HepG2 (cell line): ENCODE data around the gene ZG16. TPM values are rescaled to one million over a fixed set of nuclear protein-coding genes. Genes with fewer than 3 reads are reported as not detected.

Experiments
- FOSL2 ChIP-seq: sonication (generic); formaldehyde crosslinking; IDR thresholded peaks from 2 replicates; pipeline ENCODE4 v1.4.0; 2020; ENCODE audit warnings: missing genetic modification reagents
- HOXA3 ChIP-seq: sonication (generic); formaldehyde crosslinking; IDR thresholded peaks from 2 replicates; pipeline ENCODE4 v1.5.0; 2020; ENCODE audit warnings: missing genetic modification reagents
- MED8 ChIP-seq: sonication (generic); formaldehyde crosslinking; IDR thresholded peaks from 2 replicates; pipeline ENCODE4 v1.8.1; 2023; ENCODE audit warnings: mild to moderate bottlenecking, missing genetic modification reagents; ENCODE audit not compliant: insufficient replicate concordance
- POGZ ChIP-seq: sonication (generic); formaldehyde crosslinking; IDR thresholded peaks from 2 replicates; pipeline ENCODE4 v1.4.0; 2020; ENCODE audit warnings: mild to moderate bottlenecking, missing genetic modification reagents
- POLR2G ChIP-seq: fragments of 200-400 bp; formaldehyde crosslinking; IDR thresholded peaks from 2 replicates; pipeline ENCODE4 v1.6.1; 2018; ENCODE audit warnings: mild to moderate bottlenecking, low read depth, low read length, moderate library complexity
- RFX1 ChIP-seq: fragments of 450-650 bp; IDR thresholded peaks from 2 replicates; pipeline ENCODE4 v1.6.1; 2017
- SP5 ChIP-seq: IDR thresholded peaks from 2 replicates; pipeline ENCODE4 v1.6.1; 2016; ENCODE audit warnings: low read depth, borderline replicate concordance
- SSRP1 ChIP-seq: IDR thresholded peaks from 2 replicates; pipeline ENCODE4 v1.6.1; 2016; ENCODE audit warnings: control low read depth
- TARDBP ChIP-seq: sonication (generic); formaldehyde crosslinking; IDR thresholded peaks from 2 replicates; pipeline ENCODE4 v1.8.0; 2022; ENCODE audit warnings: mild to moderate bottlenecking, missing genetic modification reagents
- U2AF1 ChIP-seq: fragments of 200-400 bp; formaldehyde crosslinking; optimal IDR thresholded peaks from 2 replicates; pipeline ENCODE3; 2017; ENCODE audit warnings: mild to moderate bottlenecking, low read depth, low read length
- YEATS4 ChIP-seq: sonication (generic); formaldehyde crosslinking; IDR thresholded peaks from 2 replicates; pipeline ENCODE4 v1.4.0; 2020; ENCODE audit warnings: missing genetic modification reagents, borderline replicate concordance
- ZBTB1 ChIP-seq: sonication (generic); formaldehyde crosslinking; IDR thresholded peaks from 2 replicates; pipeline ENCODE4 v1.4.0; 2020; ENCODE audit warnings: missing genetic modification reagents, borderline replicate concordance
- ZKSCAN1 ChIP-seq: fragments of 150-350 bp; IDR thresholded peaks from 2 replicates; pipeline ENCODE4 v1.6.1; 2014; ENCODE audit warnings: low read length
- ZNF550 ChIP-seq: sonication (generic); formaldehyde crosslinking; IDR thresholded peaks from 2 replicates; pipeline ENCODE4 v1.4.0; 2020; ENCODE audit warnings: mild to moderate bottlenecking, missing genetic modification reagents, borderline replicate concordance
- ZNF652 ChIP-seq: IDR thresholded peaks from 2 replicates; pipeline ENCODE4 v1.6.1; 2016; ENCODE audit warnings: low read depth, borderline replicate concordance
- ZNF674 ChIP-seq: sonication (generic); formaldehyde crosslinking; IDR thresholded peaks from 2 replicates; pipeline ENCODE4 v1.5.0; 2020; ENCODE audit warnings: low read depth, mild to moderate bottlenecking, missing genetic modification reagents
- polyA plus RNA-seq, 8 experiments: library from polyadenylated mRNA; depleted of rRNA in 3 of 8; stranded (reverse) in 7 of 8; unstranded in 1 of 8; fragments of >200 nt; fragmentation: Illumina TruSeq in 4 of 8; extraction: Trizol in 4 of 8; gene quantifications; 2 replicates each; pipeline versions ENCODE4 v1.2.1 to v1.2.3, GENCODE V29; 2011 to 2016; ENCODE audit warnings: low read depth in 4 of 8, missing spikeins in 1 of 8, mixed read lengths in 1 of 8; ENCODE audit not compliant: insufficient read depth in 1 of 8
- total RNA-seq, 5 experiments: library from RNA; depleted of rRNA; stranded (reverse); fragments of >200 nt; fragmentation: Illumina TruSeq; extraction: Trizol; gene quantifications; 2 replicates each; pipeline ENCODE4 v1.2.3, GENCODE V29; 2016; ENCODE audit warnings: low read depth in 1 of 5
- TF ChIP-seq, protein P1 (sequence below): sonication (generic); formaldehyde crosslinking; conservative IDR thresholded peaks from 2 replicates; pipeline ENCODE4 v1.8.0; 2022; ENCODE audit warnings: missing genetic modification reagents
- TF ChIP-seq, protein P2 (sequence below): sonication (generic); formaldehyde crosslinking; IDR thresholded peaks from 2 replicates; pipeline ENCODE4 v1.5.1; 2020; ENCODE audit warnings: mild to moderate bottlenecking, missing genetic modification reagents, moderate library complexity
- TF ChIP-seq, protein P3 (sequence below): IDR thresholded peaks from 2 replicates; pipeline ENCODE4 v1.6.1; 2016; ENCODE audit warnings: low read depth, control low read depth
- TF ChIP-seq, protein P4 (sequence below): IDR thresholded peaks from 2 replicates; pipeline ENCODE4 v1.6.1; 2018; ENCODE audit warnings: missing genetic modification reagents, mild to moderate bottlenecking, missing compliant biosample characterization
- TF ChIP-seq, protein P5 (sequence below): sonication (generic); formaldehyde crosslinking; IDR thresholded peaks from 2 replicates; pipeline ENCODE4 v1.8.0; 2022; ENCODE audit warnings: low read depth, missing genetic modification reagents

Gene ZG16
- total and polyA plus RNA-seq, 2 of the 13 experiments (the other 11 are each of a cell fraction or from before 2014, with no cell fraction given), result 0.04 to 0.07 TPM

DNA sequence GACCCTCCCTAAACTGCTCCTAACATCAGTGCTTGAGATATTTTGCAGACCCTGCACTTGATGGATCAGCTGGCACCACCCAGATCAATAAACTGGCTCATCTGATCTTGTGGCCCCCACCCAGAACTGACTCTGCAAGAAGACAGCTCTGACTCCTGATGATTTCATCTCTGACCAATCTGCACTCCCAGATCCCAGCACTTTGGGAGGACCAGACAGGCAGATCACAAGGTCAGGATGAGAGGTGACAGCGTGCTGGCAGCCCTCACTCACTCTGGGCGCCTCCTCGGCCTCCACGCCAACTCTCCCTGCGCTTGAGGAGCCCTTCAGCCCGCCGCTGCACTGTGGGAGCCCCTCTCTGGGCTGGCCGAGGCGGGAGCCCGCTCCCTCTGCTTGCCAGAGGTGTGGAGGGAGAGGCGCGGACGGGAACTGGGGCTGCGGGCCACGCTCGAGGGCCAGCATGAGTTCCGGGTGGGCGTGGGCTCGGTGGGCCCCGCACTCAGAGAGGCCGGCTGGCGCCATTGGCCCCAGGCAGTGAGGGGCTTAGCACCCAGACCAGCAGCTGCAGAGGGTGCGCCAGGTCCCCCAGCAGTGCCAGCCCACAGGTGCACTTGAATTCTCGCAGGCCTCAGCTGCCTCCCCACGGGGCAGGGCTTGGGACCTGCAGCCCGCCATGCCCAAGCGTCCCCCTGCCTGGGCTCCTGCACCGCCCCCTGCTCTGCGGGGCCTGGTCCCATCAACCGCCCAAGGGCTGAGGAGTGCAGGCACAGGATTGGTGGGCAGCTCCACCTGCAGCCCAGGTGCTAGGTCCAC, 29.9 kb upstream of the ZG16 start (continued):
- TF ChIP-seq, protein P1, sequence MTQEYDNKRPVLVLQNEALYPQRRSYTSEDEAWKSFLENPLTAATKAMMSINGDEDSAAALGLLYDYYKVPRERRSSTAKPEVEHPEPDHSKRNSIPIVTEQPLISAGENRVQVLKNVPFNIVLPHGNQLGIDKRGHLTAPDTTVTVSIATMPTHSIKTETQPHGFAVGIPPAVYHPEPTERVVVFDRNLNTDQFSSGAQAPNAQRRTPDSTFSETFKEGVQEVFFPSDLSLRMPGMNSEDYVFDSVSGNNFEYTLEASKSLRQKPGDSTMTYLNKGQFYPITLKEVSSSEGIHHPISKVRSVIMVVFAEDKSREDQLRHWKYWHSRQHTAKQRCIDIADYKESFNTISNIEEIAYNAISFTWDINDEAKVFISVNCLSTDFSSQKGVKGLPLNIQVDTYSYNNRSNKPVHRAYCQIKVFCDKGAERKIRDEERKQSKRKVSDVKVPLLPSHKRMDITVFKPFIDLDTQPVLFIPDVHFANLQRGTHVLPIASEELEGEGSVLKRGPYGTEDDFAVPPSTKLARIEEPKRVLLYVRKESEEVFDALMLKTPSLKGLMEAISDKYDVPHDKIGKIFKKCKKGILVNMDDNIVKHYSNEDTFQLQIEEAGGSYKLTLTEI (CRISPR knock-in tag), result no peak
- TF ChIP-seq POLR2G (no peak), ZNF550 (CRISPR knock-in tag) (no peak), MED8 (CRISPR knock-in tag) (no peak), YEATS4 (CRISPR knock-in tag) (no peak), SP5 (CRISPR knock-in tag) (no peak), U2AF1 (no peak), FOSL2 (CRISPR knock-in tag) (no peak), ZNF674 (no peak), TARDBP (CRISPR knock-in tag) (no peak), HOXA3 (CRISPR knock-in tag) (no peak), POGZ (CRISPR knock-in tag) (0 out of 2 replicates have a peak, but pooled peaks have one; percentile 33), RFX1 (no peak), SSRP1 (CRISPR knock-in tag) (no peak), ZKSCAN1 (no peak), ZNF652 (CRISPR knock-in tag) (no peak), ZBTB1 (CRISPR knock-in tag) (no peak)
- TF ChIP-seq, protein P2, sequence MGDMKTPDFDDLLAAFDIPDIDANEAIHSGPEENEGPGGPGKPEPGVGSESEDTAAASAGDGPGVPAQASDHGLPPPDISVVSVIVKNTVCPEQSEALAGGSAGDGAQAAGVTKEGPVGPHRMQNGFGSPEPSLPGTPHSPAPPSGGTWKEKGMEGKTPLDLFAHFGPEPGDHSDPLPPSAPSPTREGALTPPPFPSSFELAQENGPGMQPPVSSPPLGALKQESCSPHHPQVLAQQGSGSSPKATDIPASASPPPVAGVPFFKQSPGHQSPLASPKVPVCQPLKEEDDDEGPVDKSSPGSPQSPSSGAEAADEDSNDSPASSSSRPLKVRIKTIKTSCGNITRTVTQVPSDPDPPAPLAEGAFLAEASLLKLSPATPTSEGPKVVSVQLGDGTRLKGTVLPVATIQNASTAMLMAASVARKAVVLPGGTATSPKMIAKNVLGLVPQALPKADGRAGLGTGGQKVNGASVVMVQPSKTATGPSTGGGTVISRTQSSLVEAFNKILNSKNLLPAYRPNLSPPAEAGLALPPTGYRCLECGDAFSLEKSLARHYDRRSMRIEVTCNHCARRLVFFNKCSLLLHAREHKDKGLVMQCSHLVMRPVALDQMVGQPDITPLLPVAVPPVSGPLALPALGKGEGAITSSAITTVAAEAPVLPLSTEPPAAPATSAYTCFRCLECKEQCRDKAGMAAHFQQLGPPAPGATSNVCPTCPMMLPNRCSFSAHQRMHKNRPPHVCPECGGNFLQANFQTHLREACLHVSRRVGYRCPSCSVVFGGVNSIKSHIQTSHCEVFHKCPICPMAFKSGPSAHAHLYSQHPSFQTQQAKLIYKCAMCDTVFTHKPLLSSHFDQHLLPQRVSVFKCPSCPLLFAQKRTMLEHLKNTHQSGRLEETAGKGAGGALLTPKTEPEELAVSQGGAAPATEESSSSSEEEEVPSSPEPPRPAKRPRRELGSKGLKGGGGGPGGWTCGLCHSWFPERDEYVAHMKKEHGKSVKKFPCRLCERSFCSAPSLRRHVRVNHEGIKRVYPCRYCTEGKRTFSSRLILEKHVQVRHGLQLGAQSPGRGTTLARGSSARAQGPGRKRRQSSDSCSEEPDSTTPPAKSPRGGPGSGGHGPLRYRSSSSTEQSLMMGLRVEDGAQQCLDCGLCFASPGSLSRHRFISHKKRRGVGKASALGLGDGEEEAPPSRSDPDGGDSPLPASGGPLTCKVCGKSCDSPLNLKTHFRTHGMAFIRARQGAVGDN, result peak; percentile 23
- TF ChIP-seq, protein P3, sequence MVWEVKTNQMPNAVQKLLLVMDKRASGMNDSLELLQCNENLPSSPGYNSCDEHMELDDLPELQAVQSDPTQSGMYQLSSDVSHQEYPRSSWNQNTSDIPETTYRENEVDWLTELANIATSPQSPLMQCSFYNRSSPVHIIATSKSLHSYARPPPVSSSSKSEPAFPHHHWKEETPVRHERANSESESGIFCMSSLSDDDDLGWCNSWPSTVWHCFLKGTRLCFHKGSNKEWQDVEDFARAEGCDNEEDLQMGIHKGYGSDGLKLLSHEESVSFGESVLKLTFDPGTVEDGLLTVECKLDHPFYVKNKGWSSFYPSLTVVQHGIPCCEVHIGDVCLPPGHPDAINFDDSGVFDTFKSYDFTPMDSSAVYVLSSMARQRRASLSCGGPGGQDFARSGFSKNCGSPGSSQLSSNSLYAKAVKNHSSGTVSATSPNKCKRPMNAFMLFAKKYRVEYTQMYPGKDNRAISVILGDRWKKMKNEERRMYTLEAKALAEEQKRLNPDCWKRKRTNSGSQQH (CRISPR knock-in tag), result no peak
- TF ChIP-seq, protein P4, sequence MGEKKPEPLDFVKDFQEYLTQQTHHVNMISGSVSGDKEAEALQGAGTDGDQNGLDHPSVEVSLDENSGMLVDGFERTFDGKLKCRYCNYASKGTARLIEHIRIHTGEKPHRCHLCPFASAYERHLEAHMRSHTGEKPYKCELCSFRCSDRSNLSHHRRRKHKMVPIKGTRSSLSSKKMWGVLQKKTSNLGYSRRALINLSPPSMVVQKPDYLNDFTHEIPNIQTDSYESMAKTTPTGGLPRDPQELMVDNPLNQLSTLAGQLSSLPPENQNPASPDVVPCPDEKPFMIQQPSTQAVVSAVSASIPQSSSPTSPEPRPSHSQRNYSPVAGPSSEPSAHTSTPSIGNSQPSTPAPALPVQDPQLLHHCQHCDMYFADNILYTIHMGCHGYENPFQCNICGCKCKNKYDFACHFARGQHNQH (CRISPR knock-in tag), result no peak
- TF ChIP-seq, protein P5, sequence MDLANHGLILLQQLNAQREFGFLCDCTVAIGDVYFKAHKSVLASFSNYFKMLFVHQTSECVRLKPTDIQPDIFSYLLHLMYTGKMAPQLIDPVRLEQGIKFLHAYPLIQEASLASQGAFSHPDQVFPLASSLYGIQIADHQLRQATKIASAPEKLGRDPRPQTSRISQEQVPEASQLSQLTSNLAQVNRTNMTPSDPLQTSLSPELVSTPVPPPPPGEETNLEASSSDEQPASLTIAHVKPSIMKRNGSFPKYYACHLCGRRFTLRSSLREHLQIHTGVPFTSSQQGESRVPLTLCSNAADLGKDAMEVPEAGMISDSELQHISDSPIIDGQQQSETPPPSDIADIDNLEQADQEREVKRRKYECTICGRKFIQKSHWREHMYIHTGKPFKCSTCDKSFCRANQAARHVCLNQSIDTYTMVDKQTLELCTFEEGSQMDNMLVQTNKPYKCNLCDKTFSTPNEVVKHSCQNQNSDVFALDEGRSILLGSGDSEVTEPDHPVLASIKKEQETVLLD, result no peak
